Measurements from ENCODE around the gene GNAS-AS1. TPM values are rescaled to one million over a fixed set of nuclear protein-coding genes. Genes with fewer than 3 reads are reported as not detected.

GNAS-AS1 gene
- total RNA-seq, 1 donor from 2014 or later: 1.4 TPM

DNA sequence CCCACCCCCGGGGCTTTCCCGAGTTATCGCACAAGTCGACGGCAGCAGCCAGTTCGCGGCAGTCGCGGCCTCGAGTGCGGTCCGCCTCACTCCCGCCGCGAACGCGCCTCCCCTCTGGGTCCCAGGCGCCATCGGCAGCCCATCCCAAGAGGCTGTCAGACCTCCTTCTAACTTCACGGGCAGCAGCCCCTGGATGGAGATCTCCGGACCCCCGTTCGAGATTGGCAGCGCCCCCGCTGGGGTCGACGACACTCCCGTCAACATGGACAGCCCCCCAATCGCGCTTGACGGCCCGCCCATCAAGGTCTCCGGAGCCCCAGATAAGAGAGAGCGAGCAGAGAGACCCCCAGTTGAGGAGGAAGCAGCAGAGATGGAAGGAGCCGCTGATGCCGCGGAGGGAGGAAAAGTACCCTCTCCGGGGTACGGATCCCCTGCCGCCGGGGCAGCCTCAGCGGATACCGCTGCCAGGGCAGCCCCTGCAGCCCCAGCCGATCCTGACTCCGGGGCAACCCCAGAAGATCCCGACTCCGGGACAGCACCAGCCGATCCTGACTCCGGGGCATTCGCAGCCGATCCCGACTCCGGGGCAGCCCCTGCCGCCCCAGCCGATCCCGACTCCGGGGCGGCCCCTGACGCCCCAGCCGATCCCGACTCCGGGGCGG, 3.4 kb upstream of the GNAS-AS1 start:
- DNase-seq (peak; percentile 16), ATAC-seq (ENCODE audit: low read depth) (no peak)
- Mint-ChIP-seq H3K36me3 (ENCODE audit: low read depth) (no peaks in the 10 kb centered on the region), H3K9me3 (no peaks in the 10 kb centered on the region), H3K27me3 (peaks cover 33% of the 10 kb centered on the region), H3K27ac (no peak overlapping the region), H3K4me3 (peak overlapping the region; percentile 59), H3K4me1 (peaks cover 32% of the 10 kb centered on the region)
- CTCF ChIA-PET: no interaction called here
- intact Hi-C loops (cut with micrococcal nuclease): loop anchor here (2.0 to 5.0 kb wide), 2 partner anchors 202 to 617 kb away; partner anchors contain the start of gene STX16
- TF ChIP-seq, protein P1, sequence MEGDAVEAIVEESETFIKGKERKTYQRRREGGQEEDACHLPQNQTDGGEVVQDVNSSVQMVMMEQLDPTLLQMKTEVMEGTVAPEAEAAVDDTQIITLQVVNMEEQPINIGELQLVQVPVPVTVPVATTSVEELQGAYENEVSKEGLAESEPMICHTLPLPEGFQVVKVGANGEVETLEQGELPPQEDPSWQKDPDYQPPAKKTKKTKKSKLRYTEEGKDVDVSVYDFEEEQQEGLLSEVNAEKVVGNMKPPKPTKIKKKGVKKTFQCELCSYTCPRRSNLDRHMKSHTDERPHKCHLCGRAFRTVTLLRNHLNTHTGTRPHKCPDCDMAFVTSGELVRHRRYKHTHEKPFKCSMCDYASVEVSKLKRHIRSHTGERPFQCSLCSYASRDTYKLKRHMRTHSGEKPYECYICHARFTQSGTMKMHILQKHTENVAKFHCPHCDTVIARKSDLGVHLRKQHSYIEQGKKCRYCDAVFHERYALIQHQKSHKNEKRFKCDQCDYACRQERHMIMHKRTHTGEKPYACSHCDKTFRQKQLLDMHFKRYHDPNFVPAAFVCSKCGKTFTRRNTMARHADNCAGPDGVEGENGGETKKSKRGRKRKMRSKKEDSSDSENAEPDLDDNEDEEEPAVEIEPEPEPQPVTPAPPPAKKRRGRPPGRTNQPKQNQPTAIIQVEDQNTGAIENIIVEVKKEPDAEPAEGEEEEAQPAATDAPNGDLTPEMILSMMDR (IDR thresholded peaks at IDR 0.05): no peak
- POLR2A ChIA-PET: no interaction called here

DNA sequence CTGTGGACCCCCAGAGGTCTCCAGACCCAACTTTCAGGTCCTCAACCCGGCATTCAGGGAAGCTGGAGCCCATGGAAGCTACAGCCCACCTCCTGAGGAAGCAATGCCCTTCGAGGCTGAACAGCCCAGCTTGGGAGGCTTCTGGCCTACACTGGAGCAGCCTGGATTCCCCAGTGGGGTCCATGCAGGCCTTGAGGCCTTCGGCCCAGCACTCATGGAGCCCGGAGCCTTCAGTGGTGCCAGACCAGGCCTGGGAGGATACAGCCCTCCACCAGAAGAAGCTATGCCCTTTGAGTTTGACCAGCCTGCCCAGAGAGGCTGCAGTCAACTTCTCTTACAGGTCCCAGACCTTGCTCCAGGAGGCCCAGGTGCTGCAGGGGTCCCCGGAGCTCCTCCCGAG, 2.8 kb upstream of the GNAS-AS1 start:
- Mint-ChIP-seq H3K36me3 (ENCODE audit: low read depth) (no peaks in the 10 kb centered on the region), H3K27ac (no peak overlapping the region), H3K9me3 (no peaks in the 10 kb centered on the region), H3K4me3 (no peak overlapping the region), H3K27me3 (peaks cover 29% of the 10 kb centered on the region), H3K4me1 (peaks cover 32% of the 10 kb centered on the region)
- TF ChIP-seq, protein P1 (IDR thresholded peaks at IDR 0.05): no peak
- DNase-seq: no peak
- intact Hi-C loops (cut with micrococcal nuclease): loop anchor here (2.0 to 5.0 kb wide), 2 partner anchors 201 to 617 kb away; partner anchors contain the start of gene STX16
- ChIA-PET CTCF (no interaction called here), POLR2A (no interaction called here)
- ATAC-seq (ENCODE audit: low read depth): no peak

DNA sequence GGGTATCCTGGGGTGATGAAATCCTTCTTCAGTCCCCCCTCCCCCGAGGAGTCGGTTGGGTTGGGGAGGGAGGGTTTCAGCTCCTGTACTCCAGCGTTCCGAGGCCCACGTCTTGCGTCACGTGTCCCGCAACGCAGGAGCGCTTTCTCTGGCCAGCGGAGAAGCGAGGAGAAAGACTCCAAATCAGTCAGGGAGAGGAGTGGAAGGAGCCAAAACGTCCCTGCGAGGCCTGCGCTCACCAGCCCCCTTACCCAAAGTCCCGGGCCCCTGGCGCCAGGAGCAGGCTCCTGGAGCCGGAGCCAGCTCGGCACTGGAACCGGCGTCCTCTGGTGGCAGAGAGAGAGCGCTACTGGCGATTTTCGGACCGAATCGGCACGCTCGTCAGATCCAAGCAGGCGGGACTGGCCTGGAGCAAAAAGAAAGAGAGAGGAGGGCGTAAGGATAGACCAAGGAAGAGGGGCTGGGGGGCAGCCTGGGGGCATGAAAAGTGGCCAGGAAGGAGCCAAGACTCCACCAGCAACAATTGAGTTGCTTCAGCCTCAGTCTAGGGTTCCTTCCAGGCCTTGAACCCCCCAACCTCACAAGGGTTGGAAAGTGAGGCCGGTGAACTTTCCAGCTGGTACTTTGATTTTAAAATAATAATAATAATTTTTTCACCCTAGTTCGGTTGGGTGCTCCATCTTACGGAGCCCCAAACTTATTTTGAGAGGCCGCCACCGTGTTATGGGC, 2.0 kb upstream of the GNAS-AS1 start, which contains the start of gene GNAS:
Gene GNAS (plus strand): TSS at position 174 of the 729 bp plus-strand sequence.
- peaks cover 28% of the 10 kb centered on the region for H3K27me3 Mint-ChIP-seq
- peak; percentile 32 for ATAC-seq (ENCODE audit: low read depth)
- POLR2A ChIA-PET: interaction anchor here (0.6 to 1.9 kb wide), 3 partner anchors 36 to 561 kb away, joined by 3 to 5 read pairs (median 4); partner anchors contain the start of gene ATP5F1E

DNA sequence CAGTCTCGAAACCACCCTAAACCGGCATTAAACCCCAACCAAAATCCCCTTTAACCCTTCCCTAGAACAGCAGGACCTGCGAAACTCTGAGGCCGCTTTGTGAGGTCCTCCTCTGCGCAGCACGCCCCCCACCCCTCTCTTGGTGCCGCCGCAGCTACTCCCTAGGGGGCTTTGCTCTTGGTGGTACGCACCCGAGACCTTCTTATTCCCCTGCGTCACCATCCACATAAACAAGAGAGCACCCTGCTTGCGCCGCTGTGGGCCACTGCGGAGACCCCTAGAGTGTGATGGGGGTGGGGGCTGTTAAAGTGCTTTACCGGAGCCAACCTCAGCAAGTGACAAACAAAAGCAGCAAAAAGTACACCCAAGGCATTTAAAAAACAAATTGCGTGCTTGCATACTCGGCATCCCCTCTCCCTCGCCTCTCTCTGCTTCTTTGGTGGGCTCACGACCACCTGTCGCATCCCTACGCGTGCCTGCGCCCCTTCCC, 1.3 kb upstream of the GNAS-AS1 start:
- intact Hi-C loops (cut with micrococcal nuclease): loop anchor here (2.0 to 5.0 kb wide), 2 partner anchors 200 to 615 kb away; partner anchors contain the start of gene STX16
- no peak overlapping the region for H3K27ac Mint-ChIP-seq
- DNase-seq (no peak), ATAC-seq (ENCODE audit: low read depth) (no peak)
- ChIA-PET CTCF (interaction anchor here (0.8 to 1.5 kb wide), 3 partner anchors 23 to 644 kb away, joined by 3 read pairs; no protein-coding TSS in a partner anchor), POLR2A (interaction anchor here (1.5 to 1.9 kb wide), 2 partner anchors 37 to 180 kb away, joined by 4 to 5 read pairs; partner anchors contain the start of gene ATP5F1E)
- peak overlapping the region; percentile 89 for H3K4me3 Mint-ChIP-seq
- H3K9me3 Mint-ChIP-seq: no peaks in the 10 kb centered on the region
- TF ChIP-seq, protein P1 (IDR thresholded peaks at IDR 0.05): no peak
- H3K27me3 Mint-ChIP-seq: peaks cover 25% of the 10 kb centered on the region
- no peaks in the 10 kb centered on the region for H3K36me3 Mint-ChIP-seq (ENCODE audit: low read depth)
- peaks cover 36% of the 10 kb centered on the region for H3K4me1 Mint-ChIP-seq

More for the DNA sequence above, 2.0 kb upstream of the GNAS-AS1 start, which contains the start of gene GNAS:
- peak within 1 kb of the TSS; percentile 89 for H3K4me3 Mint-ChIP-seq
- no peaks in the 10 kb centered on the region for H3K36me3 Mint-ChIP-seq (ENCODE audit: low read depth)
- H3K27ac Mint-ChIP-seq: no peak within 1 kb of the TSS
- CTCF ChIA-PET: interaction anchor here (0.6 to 1.5 kb wide), 3 partner anchors 22 to 711 kb away, joined by 3 read pairs; no protein-coding TSS in a partner anchor
- intact Hi-C loops (cut with micrococcal nuclease): loop anchor here (2.0 to 5.0 kb wide), 2 partner anchors 200 to 616 kb away; partner anchors contain the start of gene STX16
- no peaks in the 10 kb centered on the region for H3K9me3 Mint-ChIP-seq
- peak; percentile 32 for DNase-seq
- TF ChIP-seq, protein P1 (IDR thresholded peaks at IDR 0.05): no peak
- peaks cover 33% of the 10 kb centered on the region for H3K4me1 Mint-ChIP-seq

All from activated B cell treated with CpG ODN at 0.5 μM for 24 hours (primary cell).